ENCODE measurements around the gene SEMA4B. TPM values are rescaled to one million over a fixed set of nuclear protein-coding genes. Genes with fewer than 3 reads are reported as not detected.
A peak's percentile ranks its signal among the peaks of the same experiment; 100 is the strongest.

Gene SEMA4B
- total RNA-seq, 2 experiments from 2014 or later: 12.5 to 15.8 TPM

DNA sequence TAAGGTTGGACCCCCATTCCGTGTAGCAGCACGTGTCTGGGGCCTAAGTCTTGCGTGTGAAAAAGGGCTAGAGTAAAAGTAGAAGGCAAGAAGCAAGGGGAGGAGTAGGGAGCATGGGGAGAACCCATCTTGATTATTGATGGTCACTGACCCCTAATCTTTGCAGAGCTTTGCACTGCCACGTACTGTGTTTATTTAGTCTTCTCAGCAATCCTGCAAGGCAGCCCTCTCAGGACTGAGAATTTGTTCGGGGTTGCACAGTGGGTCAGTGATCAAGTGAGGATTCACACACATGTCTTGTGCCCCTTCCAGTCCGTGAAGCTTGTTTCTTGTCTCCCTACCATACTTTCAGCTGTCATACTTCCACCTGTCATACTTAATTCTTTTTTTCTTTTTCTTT, 7.2 kb downstream of the SEMA4B start:
- ChIA-PET POLR2A (interaction anchor here (1.4 kb wide), 1 partner anchor 25 kb away, joined by 4 read pairs; the partner anchor contains the start of genes CIB1 and GDPGP1), CTCF (no interaction called here)
- peaks cover 31% of the 10 kb centered on the region for H3K4me1 Mint-ChIP-seq
- ATAC-seq (no peak), DNase-seq (no peak)
- no peak overlapping the region for H3K4me3 Mint-ChIP-seq
- H3K27me3 Mint-ChIP-seq: no peaks in the 10 kb centered on the region
- no peaks in the 10 kb centered on the region for H3K9me3 Mint-ChIP-seq (ENCODE audit: low read depth)
- intact Hi-C loops (cut with DNase I, micrococcal nuclease): no loop called here
- H3K27ac Mint-ChIP-seq: no peak overlapping the region
- H3K36me3 Mint-ChIP-seq (ENCODE audit: low read depth): peaks cover 3% of the 10 kb centered on the region

DNA sequence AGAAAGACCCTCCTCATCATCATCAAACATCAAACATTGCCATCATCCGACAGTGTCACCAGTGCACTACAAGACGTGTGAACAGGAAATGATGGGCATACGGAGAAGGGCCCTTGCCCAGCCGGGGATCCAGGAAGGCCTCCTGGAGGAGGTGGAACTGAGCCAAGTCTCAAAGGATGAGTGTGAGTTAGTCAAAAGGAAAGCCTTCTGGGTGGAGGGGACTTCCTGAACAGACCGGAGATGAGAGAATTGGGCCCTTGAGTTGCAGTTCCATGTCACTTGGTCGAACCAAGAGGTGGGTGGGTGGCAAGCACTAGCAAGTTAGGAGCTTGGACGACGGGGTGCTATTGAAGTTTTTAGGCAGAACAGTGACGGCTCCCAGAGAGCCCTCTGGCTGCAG, 8.5 kb downstream of the SEMA4B start:
- intact Hi-C loops (cut with DNase I, micrococcal nuclease): no loop called here
- Mint-ChIP-seq H3K9me3 (ENCODE audit: low read depth) (no peaks in the 10 kb centered on the region), H3K27me3 (no peaks in the 10 kb centered on the region), H3K4me1 (peaks cover 31% of the 10 kb centered on the region), H3K27ac (peak overlapping the region; percentile 73), H3K4me3 (no peak overlapping the region), H3K36me3 (ENCODE audit: low read depth) (peaks cover 3% of the 10 kb centered on the region)
- ChIA-PET CTCF (interaction anchor here (1.0 to 1.3 kb wide), 2 partner anchors 92 to 335 kb away, joined by 3 to 4 read pairs; no protein-coding TSS in a partner anchor), POLR2A (no interaction called here)
- ATAC-seq (peak; percentile 85), DNase-seq (peak; percentile 59)

- no peaks in the 10 kb centered on the region for H3K9me3 Mint-ChIP-seq (ENCODE audit: low read depth)
- ATAC-seq: no peak
- no peak for DNase-seq
- H3K4me1 Mint-ChIP-seq: peaks cover 33% of the 10 kb centered on the region
- peaks cover 3% of the 10 kb centered on the region for H3K36me3 Mint-ChIP-seq (ENCODE audit: low read depth)
- intact Hi-C loops (cut with DNase I, micrococcal nuclease): no loop called here
- no peak overlapping the region for H3K27ac Mint-ChIP-seq
- H3K27me3 Mint-ChIP-seq: no peaks in the 10 kb centered on the region
- no peak overlapping the region for H3K4me3 Mint-ChIP-seq
- POLR2A ChIA-PET: no interaction called here
- CTCF ChIA-PET: no interaction called here
Measured at GRCh38 chr15:90210593-90210992, 9.5 kb downstream of the SEMA4B start.

- ATAC-seq (no peak), DNase-seq (no peak)
- POLR2A ChIA-PET: no interaction called here
- Mint-ChIP-seq H3K9me3 (ENCODE audit: low read depth) (no peaks in the 10 kb centered on the region), H3K36me3 (ENCODE audit: low read depth) (peaks cover 3% of the 10 kb centered on the region), H3K4me1 (peaks cover 33% of the 10 kb centered on the region), H3K4me3 (no peak overlapping the region), H3K27me3 (no peaks in the 10 kb centered on the region), H3K27ac (no peak overlapping the region)
- intact Hi-C loops (cut with DNase I, micrococcal nuclease): no loop called here
- CTCF ChIA-PET: no interaction called here
Measured at GRCh38 chr15:90211009-90211408, 9.9 kb downstream of the SEMA4B start.

GRCh38 chr15:90211440-90212143, 10.5 kb downstream of the SEMA4B start:
- no peak overlapping the region for H3K4me3 Mint-ChIP-seq
- DNase-seq (no peak), ATAC-seq (no peak)
- H3K9me3 Mint-ChIP-seq (ENCODE audit: low read depth): no peaks in the 10 kb centered on the region
- H3K27ac Mint-ChIP-seq: no peak overlapping the region
- peaks cover 3% of the 10 kb centered on the region for H3K36me3 Mint-ChIP-seq (ENCODE audit: low read depth)
- H3K27me3 Mint-ChIP-seq: no peaks in the 10 kb centered on the region
- POLR2A ChIA-PET: no interaction called here
- intact Hi-C loops (cut with DNase I, micrococcal nuclease): no loop called here
- H3K4me1 Mint-ChIP-seq: peaks cover 31% of the 10 kb centered on the region
- CTCF ChIA-PET: no interaction called here

DNA sequence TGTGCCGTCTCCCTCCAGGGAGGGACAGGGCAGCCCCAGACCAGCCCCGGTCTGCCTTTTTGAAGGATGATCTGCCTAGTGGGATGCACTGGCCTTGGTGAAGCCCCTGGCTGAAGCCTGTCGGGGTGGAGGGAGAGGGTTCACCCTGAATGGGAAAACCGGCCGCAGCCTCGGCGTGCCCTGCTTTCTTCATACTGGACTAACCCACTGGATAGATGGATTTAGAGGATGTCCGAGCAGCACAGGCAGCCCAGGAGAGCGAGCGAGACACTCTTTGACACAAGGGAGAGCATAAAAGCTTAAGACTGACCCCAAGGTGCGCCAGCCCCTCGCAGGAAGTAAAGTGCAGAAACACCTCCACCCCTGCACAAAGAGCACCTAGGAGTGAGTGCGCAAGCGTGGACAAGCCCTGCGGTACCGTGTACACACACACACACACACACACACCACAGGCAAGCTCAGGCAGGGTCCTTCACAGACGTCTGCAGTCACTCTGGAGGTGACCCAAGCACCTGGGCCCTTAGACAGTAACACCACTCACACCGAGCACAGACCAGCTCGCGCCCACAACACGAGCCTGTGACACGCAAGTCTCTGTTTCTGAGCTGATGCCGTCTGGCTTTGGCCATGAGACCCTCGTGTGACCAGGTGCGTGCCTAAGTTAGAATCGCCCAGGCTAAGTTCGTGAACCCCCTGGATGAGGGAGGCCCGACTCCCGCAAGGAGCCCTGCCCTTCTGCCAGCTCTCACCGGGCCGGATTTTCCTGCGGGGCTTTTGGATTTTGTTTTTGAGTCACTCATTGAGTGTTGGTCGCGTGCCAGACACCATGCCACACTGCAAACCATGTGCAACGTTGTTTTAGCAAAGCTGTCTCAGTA, 11.3 kb downstream of the SEMA4B start:
- H3K4me1 Mint-ChIP-seq: peaks cover 26% of the 10 kb centered on the region
- no peak for ATAC-seq
- no peaks in the 10 kb centered on the region for H3K27me3 Mint-ChIP-seq
- H3K4me3 Mint-ChIP-seq: no peak overlapping the region
- ChIA-PET POLR2A (no interaction called here), CTCF (no interaction called here)
- intact Hi-C loops (cut with DNase I, micrococcal nuclease): no loop called here
- H3K9me3 Mint-ChIP-seq (ENCODE audit: low read depth): no peaks in the 10 kb centered on the region
- H3K27ac Mint-ChIP-seq: no peak overlapping the region
- DNase-seq: no peak
- H3K36me3 Mint-ChIP-seq (ENCODE audit: low read depth): peaks cover 3% of the 10 kb centered on the region

DNA sequence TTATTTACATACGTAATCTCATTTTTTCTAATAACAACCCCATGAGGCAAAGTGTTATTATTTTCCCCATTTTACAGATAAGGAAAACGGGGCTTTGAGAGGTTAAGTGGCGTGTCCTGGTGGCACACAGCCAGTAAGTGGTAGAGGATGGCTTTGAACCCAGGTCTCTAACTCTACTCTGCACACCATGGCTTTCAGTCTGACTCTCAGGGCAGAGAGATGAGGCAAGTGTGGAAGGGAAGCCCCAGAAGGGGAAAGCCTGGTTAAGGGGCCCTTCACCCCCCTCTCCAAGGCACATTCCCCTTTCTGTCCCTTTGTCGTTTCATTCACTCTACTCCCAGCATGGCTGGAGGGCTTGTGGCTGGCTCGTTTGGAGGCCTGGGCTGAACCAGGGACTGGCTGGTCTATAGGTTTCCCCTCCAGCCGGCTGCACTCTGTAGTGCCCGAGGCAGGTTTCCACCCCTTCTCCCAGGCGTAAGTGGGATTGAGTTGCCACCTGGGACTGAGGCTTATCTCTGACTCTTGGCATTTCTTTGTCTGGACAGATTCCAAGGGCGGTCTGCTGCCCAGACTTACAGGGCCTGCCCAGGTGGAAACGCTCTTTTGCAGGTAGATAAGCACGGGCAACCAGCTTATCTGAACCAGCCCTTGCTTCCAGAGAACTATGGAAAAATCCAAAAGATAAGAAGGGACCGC, 12.1 kb downstream of the SEMA4B start:
- DNase-seq (no peak), ATAC-seq (peak; percentile 42)
- Mint-ChIP-seq H3K36me3 (ENCODE audit: low read depth) (peaks cover 3% of the 10 kb centered on the region), H3K4me1 (peaks cover 26% of the 10 kb centered on the region), H3K9me3 (ENCODE audit: low read depth) (no peaks in the 10 kb centered on the region), H3K27ac (no peak overlapping the region), H3K27me3 (no peaks in the 10 kb centered on the region), H3K4me3 (no peak overlapping the region)
- ChIA-PET POLR2A (interaction anchor here (1.1 kb wide), 1 partner anchor 19 kb away, joined by 6 read pairs; no protein-coding TSS in a partner anchor), CTCF (no interaction called here)
- intact Hi-C loops (cut with DNase I, micrococcal nuclease): no loop called here

- POLR2A ChIA-PET: interaction anchor here (1.1 kb wide), 1 partner anchor 20 kb away, joined by 6 read pairs; no protein-coding TSS in a partner anchor
- peaks cover 3% of the 10 kb centered on the region for H3K36me3 Mint-ChIP-seq (ENCODE audit: low read depth)
- no peaks in the 10 kb centered on the region for H3K9me3 Mint-ChIP-seq (ENCODE audit: low read depth)
- H3K4me3 Mint-ChIP-seq: no peak overlapping the region
- CTCF ChIA-PET: interaction anchor here (0.6 kb wide), 1 partner anchor 48 kb away, joined by 3 read pairs; no protein-coding TSS in a partner anchor
- no peak overlapping the region for H3K27ac Mint-ChIP-seq
- intact Hi-C loops (cut with DNase I, micrococcal nuclease): no loop called here
- DNase-seq: no peak
- peaks cover 24% of the 10 kb centered on the region for H3K4me1 Mint-ChIP-seq
- no peak for ATAC-seq
- no peaks in the 10 kb centered on the region for H3K27me3 Mint-ChIP-seq
Measured at GRCh38 chr15:90213818-90214204, 12.7 kb downstream of the SEMA4B start.

- intact Hi-C loops (cut with DNase I, micrococcal nuclease): no loop called here
- Mint-ChIP-seq H3K4me3 (no peak overlapping the region), H3K4me1 (peaks cover 17% of the 10 kb centered on the region), H3K27ac (no peak overlapping the region), H3K27me3 (no peaks in the 10 kb centered on the region), H3K36me3 (ENCODE audit: low read depth) (peaks cover 3% of the 10 kb centered on the region), H3K9me3 (ENCODE audit: low read depth) (no peaks in the 10 kb centered on the region)
- ChIA-PET CTCF (interaction anchor here (0.6 to 1.0 kb wide), 3 partner anchors 11 to 72 kb away, joined by 3 to 4 read pairs (median 3); no protein-coding TSS in a partner anchor), POLR2A (interaction anchor here (1.1 kb wide), 1 partner anchor 21 kb away, joined by 6 read pairs; no protein-coding TSS in a partner anchor)
- DNase-seq (no peak), ATAC-seq (no peak)
Measured at GRCh38 chr15:90214553-90215196, 13.5 kb downstream of the SEMA4B start.

GRCh38 chr15:90217671-90218394, 16.7 kb downstream of the SEMA4B start:
- CTCF ChIA-PET: interaction anchor here (0.6 to 1.9 kb wide), 8 partner anchors 13 to 467 kb away, joined by 3 to 8 read pairs (median 3); no protein-coding TSS in a partner anchor
- peaks cover 5% of the 10 kb centered on the region for H3K4me1 Mint-ChIP-seq
- H3K9me3 Mint-ChIP-seq (ENCODE audit: low read depth): no peaks in the 10 kb centered on the region
- ATAC-seq (no peak), DNase-seq (no peak)
- no peaks in the 10 kb centered on the region for H3K27me3 Mint-ChIP-seq
- POLR2A ChIA-PET: no interaction called here
- intact Hi-C loops (cut with DNase I, micrococcal nuclease): no loop called here
- H3K27ac Mint-ChIP-seq: no peak overlapping the region
- no peaks in the 10 kb centered on the region for H3K36me3 Mint-ChIP-seq (ENCODE audit: low read depth)
- no peak overlapping the region for H3K4me3 Mint-ChIP-seq

All from activated CD4-positive, alpha-beta T cell treated with anti-CD3 and anti-CD28 coated beads for 36 hours (primary cell).